Stimulated activated naive CD8-positive, alpha-beta T cell treated with anti-CD3 and anti-CD28 coated beads, Interleukin-15, Interleukin-2, amounts not matched to agents 100 U/mL and 50 U/mL, for 24 hours (primary cell): ENCODE measurements around the gene CSPG4.
"Not testable (repeated sequence)": the region's sequence is repeated elsewhere in the genome, so short reads cannot be mapped to it uniquely, and the experiment has no call there.

ENCODE experiments used
- ATAC-seq: fragments of 150-1000 bp; cut with Tn5 transposase; one replicate; pipeline ENCODE4 v1.10.0; 2021
- DNase-seq: peaks from one replicate; pipeline ENCODE4 v3.0.0; 2021

CSPG4 gene

GRCh38 chr15:75725719-75726607 lies 13.3 kb upstream of the CSPG4 start:
- no peak for ATAC-seq
- DNase-seq, result no peak

- DNase-seq (no peak), ATAC-seq (no peak)
These were observed 12.5 kb upstream of the CSPG4 start for GRCh38 chr15:75725006-75725718.

- DNase-seq, result peak; percentile 55
These were observed 11.4 kb upstream of the CSPG4 start for GRCh38 chr15:75723847-75724660.

DNA sequence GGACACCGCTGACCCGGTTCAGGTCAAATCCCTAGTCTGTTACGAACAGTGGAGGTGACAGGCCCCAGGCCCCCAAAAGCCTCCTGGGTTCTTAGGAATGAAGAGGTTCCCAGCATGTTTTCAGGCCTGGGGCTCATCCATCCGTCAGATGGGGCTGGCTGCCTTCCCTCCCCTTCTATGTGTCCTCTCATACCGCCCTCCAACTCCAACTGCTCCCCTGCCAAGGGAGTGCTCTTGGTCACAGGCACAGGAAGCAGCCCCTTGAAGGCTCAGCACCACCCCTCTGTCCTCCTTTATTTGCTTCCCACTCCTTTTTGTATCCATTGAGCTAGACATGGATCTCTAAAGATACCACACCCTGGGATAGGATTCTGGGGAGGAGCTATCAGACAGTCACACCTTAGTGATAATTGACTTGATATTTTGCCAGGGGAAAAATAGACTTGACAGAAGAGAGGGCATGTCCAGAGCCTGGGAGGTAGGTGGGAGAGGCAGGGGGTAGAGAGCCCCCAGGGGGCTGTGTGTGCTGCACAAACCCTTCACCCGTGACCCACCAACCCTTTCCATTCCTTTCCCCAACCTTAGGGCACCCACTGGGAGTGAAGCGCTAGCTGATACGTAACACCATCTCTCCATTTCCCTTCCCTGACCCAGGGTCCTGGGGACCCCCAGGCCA lies 10.7 kb upstream of the CSPG4 start:
- ATAC-seq (no peak), DNase-seq (no peak)

More at GRCh38 chr15:75723847-75724660, 11.4 kb upstream of the CSPG4 start:
- no peak for ATAC-seq

- no peak for DNase-seq
These were observed 9.5 kb upstream of the CSPG4 start for GRCh38 chr15:75721923-75722870.

GRCh38 chr15:75721480-75721922 lies 8.9 kb upstream of the CSPG4 start:
- DNase-seq, result no peak
- ATAC-seq, result no peak

More at GRCh38 chr15:75721923-75722870, 9.5 kb upstream of the CSPG4 start:
- no peak for ATAC-seq

GRCh38 chr15:75720787-75721479 lies 8.3 kb upstream of the CSPG4 start:
- ATAC-seq (peak; percentile 83), DNase-seq (peak; percentile 74)

GRCh38 chr15:75720297-75720696 lies 7.6 kb upstream of the CSPG4 start:
- ATAC-seq (no peak), DNase-seq (no peak)

DNA sequence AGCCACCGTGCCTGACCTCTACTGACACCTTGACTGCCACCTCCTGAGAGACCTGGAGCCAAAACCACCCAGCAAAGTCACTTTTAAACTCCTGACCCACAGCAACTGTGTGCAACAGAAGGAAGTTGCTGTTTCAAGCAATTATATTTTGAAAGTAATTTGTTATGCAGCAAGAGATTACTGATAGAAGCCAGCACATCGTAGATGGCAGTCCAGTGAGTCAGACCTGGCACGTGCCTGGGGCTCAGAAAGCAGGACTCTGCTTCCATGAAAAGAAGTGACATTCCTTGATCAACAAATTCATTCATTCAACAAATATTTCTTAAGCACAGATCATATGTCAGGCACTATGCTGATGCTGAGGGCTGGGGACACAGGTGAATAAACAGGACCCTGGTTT lies 5.7 kb upstream of the CSPG4 start:
- ATAC-seq, result no peak
- no peak for DNase-seq

DNA sequence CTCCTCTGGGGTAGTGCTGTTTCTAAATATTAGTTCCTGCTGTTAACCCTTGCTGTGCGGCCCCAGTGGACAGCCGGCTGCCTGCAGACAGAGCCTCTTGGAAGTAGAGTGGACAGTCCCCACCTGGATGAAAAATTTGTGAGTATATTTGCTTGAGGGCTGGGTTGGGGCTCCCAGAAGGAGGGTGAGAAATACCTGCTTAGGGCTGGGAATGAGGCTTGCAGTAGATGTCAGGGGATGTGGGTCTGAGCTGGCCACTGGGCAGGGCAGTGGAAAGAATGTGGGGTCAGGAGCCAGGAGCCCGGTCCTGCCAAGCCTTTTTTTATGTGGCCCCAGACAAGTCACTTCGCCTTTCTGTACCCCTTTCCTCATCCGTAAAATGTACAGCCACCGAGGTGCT lies 4.4 kb upstream of the CSPG4 start:
- DNase-seq, ATAC-seq: not testable (repeated sequence)

DNA sequence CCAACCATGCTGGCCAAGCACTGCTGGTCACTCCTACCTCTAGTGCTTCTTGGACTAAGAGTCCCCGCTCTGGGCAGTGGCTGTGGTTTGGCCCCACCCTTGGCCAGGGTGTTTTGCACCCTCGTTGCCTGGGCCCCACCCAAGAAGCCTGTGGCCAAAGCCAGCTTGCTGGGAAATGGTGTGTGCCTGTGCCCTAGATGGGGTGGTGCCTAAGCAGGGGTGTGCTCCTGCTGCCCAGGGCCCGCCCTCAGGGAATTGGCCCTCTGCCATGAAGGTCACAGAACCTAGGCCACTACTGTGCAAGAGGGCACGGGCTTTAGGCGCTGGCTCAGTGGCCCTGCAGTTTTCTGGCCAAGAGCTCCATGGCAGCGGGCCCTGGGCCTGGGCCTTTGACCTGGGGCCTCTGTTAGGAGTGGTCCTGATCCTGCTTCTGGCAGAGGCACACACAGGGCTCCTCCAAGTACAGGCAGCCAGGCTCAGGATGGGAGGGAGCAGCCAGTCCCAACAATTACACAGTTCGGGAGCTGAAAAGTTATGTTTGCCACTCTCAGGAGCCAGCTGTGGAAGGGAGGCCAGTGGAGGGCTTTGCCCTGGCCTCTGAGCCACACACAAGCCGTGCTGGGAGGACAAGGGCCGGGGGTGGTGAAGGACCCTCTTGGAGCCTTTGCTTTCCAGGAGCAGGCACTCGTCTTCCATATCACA lies 3.8 kb upstream of the CSPG4 start:
- not testable (repeated sequence) for ATAC-seq, DNase-seq

DNA sequence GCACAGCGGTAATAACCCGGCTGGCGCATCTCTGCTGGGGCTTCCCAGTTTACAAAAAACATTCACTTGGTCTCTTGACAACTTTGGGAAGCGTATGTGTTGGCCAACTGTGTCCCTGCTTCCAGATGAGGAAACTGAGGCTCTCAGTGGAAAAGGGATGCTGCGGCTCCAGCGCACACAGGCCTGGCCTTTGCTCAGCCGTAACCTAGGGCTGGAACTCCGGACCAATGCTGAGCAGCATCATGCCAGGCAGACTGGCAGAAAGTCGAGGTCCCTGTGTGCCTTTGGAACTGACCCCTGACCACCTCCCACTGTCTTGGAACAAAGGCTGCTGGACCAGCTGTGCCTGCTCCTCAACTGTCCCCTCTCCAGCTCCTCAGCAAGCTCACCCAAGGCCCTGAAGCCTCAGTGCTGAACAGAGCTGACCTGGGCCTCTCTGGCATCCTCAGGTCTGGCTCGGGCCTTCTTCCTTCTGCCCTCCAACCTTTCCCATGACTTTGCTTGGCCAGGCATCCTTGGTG lies 2.7 kb upstream of the CSPG4 start:
- ATAC-seq, DNase-seq: not testable (repeated sequence)

DNA sequence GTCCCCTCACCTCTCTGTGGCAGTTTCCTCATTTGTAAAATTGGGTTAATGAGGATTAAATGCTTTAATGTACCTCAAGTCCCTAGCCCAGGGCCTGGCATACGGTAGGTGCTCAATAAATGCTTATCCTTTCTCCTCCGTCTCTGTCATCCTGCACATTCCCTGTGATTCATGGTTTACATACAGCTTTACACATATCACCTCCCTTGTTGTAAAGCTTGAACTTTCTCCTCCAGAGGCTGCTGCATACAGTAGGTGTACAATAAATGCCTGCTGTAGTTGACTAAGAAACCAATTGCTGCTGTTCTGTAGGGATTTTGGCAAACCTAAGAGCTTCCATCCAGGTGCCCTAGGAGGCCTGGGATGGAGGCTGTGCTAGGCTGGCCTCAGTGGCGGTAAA lies 1.5 kb upstream of the CSPG4 start:
- no peak for ATAC-seq
- no peak for DNase-seq

DNA sequence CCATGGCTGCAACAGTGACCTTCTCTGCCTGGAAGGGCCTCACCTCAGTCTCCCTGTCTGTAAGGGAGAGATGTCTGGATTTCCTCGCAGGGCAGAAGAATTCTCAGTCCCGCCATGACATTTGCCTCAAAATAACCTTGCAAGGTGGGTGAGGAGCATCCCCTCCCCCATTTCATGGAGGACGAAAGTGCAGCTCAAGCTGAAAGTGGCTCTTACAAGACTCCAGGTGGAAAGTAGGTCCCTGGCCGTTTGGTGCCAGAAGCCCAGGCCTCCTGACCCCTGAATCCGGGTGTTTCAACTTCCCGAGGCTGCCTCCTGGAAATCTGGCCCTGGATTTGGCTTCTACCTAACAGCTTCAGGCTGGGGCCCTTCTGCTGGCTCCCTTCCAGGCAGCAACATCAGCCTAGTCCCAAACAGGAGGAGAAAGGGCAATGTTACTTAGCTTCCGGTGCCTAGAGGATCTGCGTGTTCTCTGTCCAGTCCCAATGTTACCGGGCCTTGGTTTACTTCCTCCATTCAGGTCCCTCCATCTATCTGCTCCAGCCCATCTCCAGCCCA lies 769 bp upstream of the CSPG4 start:
- DNase-seq, result no peak
- no peak for ATAC-seq

DNA sequence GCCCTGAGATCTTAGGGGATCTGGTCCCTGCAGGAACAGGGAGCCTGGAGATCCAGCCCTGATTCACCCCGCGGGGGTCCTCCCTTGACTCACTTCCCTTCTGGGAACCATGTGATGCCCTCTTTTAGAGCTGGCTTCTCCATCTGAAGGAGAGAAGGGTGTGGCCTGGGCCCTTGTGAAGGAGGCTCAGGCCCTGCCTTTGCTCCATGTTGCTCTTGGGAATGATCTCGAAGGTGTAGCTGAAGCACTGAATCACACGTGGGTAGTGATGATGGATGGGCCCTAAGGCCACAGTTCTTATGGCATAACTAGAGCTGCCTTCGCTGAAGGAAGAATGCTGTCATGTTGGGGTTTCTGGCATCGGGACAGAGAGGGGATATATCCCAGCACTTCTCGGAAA lies 1.2 kb downstream of the CSPG4 start:
- DNase-seq, ATAC-seq: not testable (repeated sequence)

DNA sequence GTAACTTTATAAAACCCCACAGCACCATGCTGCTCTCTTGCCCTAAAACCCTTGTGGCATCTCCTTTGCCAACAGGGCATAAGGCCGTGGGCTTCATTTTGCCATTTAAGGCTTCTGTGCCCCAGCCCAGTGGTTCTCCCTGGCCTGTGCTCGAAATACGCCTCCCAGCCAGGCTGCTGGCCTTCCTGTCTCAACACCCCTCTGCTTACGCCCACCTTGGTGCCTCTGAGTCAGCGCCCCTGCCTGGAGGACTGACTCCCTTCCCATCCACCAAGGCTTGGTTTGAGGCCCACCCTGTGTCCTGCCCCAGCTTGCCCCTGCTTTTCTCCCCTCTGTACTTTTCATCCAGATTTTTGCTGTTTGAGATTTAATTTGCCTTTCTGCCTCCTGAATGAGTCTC lies 1.8 kb downstream of the CSPG4 start:
- DNase-seq, result peak; percentile 41
- ATAC-seq, result peak; percentile 29

DNA sequence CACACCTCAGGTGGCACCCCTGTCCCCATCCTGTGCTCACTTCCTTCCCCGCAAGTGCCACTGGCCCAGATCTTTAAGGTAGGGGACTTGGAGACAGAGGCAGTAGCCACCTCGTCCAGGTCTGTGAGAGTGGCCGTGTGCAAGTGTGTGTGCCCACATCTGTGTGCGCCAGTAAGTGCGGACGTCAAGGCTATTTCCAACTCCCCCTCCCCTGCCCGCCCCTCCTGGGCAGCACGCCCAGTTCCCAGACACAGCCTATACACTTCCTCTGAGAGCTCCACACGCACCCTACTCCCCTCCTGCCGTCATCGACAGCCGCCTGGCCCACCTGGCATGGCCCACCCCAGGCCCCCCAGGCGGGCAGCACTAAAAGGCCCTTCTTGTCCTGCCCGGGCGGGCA lies 3.2 kb downstream of the CSPG4 start:
- not testable (repeated sequence) for DNase-seq, ATAC-seq

GRCh38 chr15:75706682-75706954 lies 6.0 kb downstream of the CSPG4 start:
- ATAC-seq (no peak), DNase-seq (no peak)
